ENCODE results near the gene NEDD4L.

DNA sequence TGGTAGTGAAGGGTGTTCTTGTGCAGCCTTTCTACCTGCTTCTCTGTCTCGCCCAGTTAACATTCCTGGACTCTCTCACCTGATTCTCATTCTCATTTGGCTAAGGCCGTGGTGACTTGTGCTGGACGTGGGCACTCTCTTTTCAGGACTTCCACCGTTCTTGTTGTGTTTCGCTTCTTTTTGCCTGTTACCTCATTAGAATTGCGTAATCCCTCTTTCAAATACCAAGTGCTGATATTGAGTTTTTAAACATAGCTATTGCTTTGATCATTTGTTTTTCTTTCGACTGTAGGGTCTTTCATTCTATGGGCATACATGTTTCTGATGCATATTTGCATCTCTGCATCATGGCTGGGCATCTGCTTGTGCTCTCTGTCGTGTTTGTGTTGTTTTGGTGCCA, 297.9 kb downstream of the NEDD4L start:
- TF ChIP-seq, protein P1, sequence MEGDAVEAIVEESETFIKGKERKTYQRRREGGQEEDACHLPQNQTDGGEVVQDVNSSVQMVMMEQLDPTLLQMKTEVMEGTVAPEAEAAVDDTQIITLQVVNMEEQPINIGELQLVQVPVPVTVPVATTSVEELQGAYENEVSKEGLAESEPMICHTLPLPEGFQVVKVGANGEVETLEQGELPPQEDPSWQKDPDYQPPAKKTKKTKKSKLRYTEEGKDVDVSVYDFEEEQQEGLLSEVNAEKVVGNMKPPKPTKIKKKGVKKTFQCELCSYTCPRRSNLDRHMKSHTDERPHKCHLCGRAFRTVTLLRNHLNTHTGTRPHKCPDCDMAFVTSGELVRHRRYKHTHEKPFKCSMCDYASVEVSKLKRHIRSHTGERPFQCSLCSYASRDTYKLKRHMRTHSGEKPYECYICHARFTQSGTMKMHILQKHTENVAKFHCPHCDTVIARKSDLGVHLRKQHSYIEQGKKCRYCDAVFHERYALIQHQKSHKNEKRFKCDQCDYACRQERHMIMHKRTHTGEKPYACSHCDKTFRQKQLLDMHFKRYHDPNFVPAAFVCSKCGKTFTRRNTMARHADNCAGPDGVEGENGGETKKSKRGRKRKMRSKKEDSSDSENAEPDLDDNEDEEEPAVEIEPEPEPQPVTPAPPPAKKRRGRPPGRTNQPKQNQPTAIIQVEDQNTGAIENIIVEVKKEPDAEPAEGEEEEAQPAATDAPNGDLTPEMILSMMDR (IDR thresholded peaks at IDR 0.05; ENCODE audit: low read depth, low read length, missing input control), result no peak
- TF ChIP-seq RAD21 (IDR thresholded peaks at IDR 0.05), result no peak
- TF ChIP-seq, protein P2, sequence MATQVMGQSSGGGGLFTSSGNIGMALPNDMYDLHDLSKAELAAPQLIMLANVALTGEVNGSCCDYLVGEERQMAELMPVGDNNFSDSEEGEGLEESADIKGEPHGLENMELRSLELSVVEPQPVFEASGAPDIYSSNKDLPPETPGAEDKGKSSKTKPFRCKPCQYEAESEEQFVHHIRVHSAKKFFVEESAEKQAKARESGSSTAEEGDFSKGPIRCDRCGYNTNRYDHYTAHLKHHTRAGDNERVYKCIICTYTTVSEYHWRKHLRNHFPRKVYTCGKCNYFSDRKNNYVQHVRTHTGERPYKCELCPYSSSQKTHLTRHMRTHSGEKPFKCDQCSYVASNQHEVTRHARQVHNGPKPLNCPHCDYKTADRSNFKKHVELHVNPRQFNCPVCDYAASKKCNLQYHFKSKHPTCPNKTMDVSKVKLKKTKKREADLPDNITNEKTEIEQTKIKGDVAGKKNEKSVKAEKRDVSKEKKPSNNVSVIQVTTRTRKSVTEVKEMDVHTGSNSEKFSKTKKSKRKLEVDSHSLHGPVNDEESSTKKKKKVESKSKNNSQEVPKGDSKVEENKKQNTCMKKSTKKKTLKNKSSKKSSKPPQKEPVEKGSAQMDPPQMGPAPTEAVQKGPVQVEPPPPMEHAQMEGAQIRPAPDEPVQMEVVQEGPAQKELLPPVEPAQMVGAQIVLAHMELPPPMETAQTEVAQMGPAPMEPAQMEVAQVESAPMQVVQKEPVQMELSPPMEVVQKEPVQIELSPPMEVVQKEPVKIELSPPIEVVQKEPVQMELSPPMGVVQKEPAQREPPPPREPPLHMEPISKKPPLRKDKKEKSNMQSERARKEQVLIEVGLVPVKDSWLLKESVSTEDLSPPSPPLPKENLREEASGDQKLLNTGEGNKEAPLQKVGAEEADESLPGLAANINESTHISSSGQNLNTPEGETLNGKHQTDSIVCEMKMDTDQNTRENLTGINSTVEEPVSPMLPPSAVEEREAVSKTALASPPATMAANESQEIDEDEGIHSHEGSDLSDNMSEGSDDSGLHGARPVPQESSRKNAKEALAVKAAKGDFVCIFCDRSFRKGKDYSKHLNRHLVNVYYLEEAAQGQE (IDR thresholded peaks at IDR 0.05), result no peak
- no peak for TF ChIP-seq SP1 (IDR thresholded peaks at IDR 0.05)
- TF ChIP-seq GABPA (IDR thresholded peaks at IDR 0.05 in 1 of 2, conservative IDR thresholded peaks at IDR 0.05 in 1 of 2), result no peak
- TF ChIP-seq HNF4A (conservative IDR thresholded peaks at IDR 0.05), result no peak
- TF ChIP-seq YY1 (IDR thresholded peaks at IDR 0.05), result no peak
- TF ChIP-seq FOXA1 (IDR thresholded peaks at IDR 0.05), result no peak
- TF ChIP-seq EGR1 (IDR thresholded peaks at IDR 0.05; ENCODE audit: low read depth in 2 of 2), result no peak
- TF ChIP-seq, protein P3, sequence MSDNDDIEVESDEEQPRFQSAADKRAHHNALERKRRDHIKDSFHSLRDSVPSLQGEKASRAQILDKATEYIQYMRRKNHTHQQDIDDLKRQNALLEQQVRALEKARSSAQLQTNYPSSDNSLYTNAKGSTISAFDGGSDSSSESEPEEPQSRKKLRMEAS (IDR thresholded peaks at IDR 0.05), result no peak
- TF ChIP-seq JUND (IDR thresholded peaks at IDR 0.05), result no peak
- no peak for TF ChIP-seq TAF1 (conservative IDR thresholded peaks at IDR 0.05)

All from liver (tissue), 3 donors.